Vagina (tissue), 2 donors: Measurements from ENCODE around the gene CNTN5.

Experiments
- CTCF ChIP-seq, 3 experiments: fragments of 450-650 bp in 2 of 3; fragments of 200-600 bp in 1 of 3; sonication (generic) in 1 of 3; IDR thresholded peaks; one replicate each; pipeline ENCODE4 v1.5.1; 2017 to 2019; ENCODE audit warnings: antibody characterized with exemption in 3 of 3, mild to moderate bottlenecking in 2 of 3, moderate library complexity in 2 of 3
- POLR2A ChIP-seq, 2 donors: fragments of 450-650 bp; IDR thresholded peaks; one replicate each; pipeline ENCODE4 v1.6.1; 2017; ENCODE audit warnings: antibody characterized with exemption in 2 of 2, mild to moderate bottlenecking in 2 of 2, moderate library complexity in 2 of 2

GRCh38 chr11:100354736-100355135 lies 1334.0 kb downstream of the CNTN5 start:
- TF ChIP-seq CTCF (IDR thresholded peaks at IDR 0.05) (no peak), POLR2A (IDR thresholded peaks at IDR 0.05) (no peak)
